IPS-NIHi11 (cell line): Measurements from ENCODE around the gene XPNPEP1.
A peak's percentile ranks its signal among the peaks of the same experiment; 100 is the strongest.

ENCODE experiments used
- DNase-seq: peaks from one replicate; pipeline ENCODE4 v3.0.0; 2012; ENCODE audit warnings: mixed read lengths, low spot score

XPNPEP1 gene

GRCh38 chr10:109922976-109923921 is at the start of gene XPNPEP1:
Gene XPNPEP1 (minus strand): TSS chr10:109923511. CDS start chr10:109923433, 78 bp downstream.
- peak; percentile 97 for DNase-seq

GRCh38 chr10:109972372-109973001 is 49.2 kb upstream of the XPNPEP1 start:
- DNase-seq, result no peak

GRCh38 chr10:109971634-109972033 is 48.3 kb upstream of the XPNPEP1 start:
- no peak for DNase-seq

- no peak for DNase-seq
Observed at GRCh38 chr10:109969760-109970346, 46.5 kb upstream of the XPNPEP1 start.

GRCh38 chr10:109968953-109969759 is 45.8 kb upstream of the XPNPEP1 start:
- DNase-seq, result no peak

GRCh38 chr10:109967739-109968088 is 44.4 kb upstream of the XPNPEP1 start:
- DNase-seq, result no peak

GRCh38 chr10:109966961-109967738 is 43.8 kb upstream of the XPNPEP1 start:
- DNase-seq, result no peak

- no peak for DNase-seq
Observed at GRCh38 chr10:109964318-109964717, 41.0 kb upstream of the XPNPEP1 start.

GRCh38 chr10:109963439-109963838 is 40.1 kb upstream of the XPNPEP1 start:
- no peak for DNase-seq

- no peak for DNase-seq
Observed at GRCh38 chr10:109962247-109962646, 38.9 kb upstream of the XPNPEP1 start.

- peak; percentile 59 for DNase-seq
Observed at GRCh38 chr10:109961174-109962001, 38.1 kb upstream of the XPNPEP1 start.

- no peak for DNase-seq
Observed at GRCh38 chr10:109960682-109961081, 37.4 kb upstream of the XPNPEP1 start.

GRCh38 chr10:109959259-109960145 is 36.2 kb upstream of the XPNPEP1 start:
- no peak for DNase-seq

GRCh38 chr10:109958059-109958458 is 34.7 kb upstream of the XPNPEP1 start:
- no peak for DNase-seq

GRCh38 chr10:109957092-109957797 is 33.9 kb upstream of the XPNPEP1 start:
- DNase-seq, result peak; percentile 31

GRCh38 chr10:109956454-109957091 is 33.3 kb upstream of the XPNPEP1 start:
- DNase-seq, result peak; percentile 76

GRCh38 chr10:109953766-109954165 is 30.5 kb upstream of the XPNPEP1 start:
- DNase-seq, result no peak

- no peak for DNase-seq
Observed at GRCh38 chr10:109952526-109952925, 29.2 kb upstream of the XPNPEP1 start.
